K562 (cell line): ENCODE results near the gene MBD3. TPM values are rescaled to one million over a fixed set of nuclear protein-coding genes. Genes with fewer than 3 reads are reported as not detected.

Source experiments
- E2F3 ChIP-seq: fragments of 250-450 bp; sonication (Bioruptor Pico); IDR thresholded peaks from 2 replicates; pipeline ENCODE4 v1.4.0; 2020; ENCODE audit warnings: mild to moderate bottlenecking
- ERF ChIP-seq: fragments of 450-650 bp; formaldehyde crosslinking; IDR thresholded peaks from 2 replicates; pipeline ENCODE4 v1.4.0; 2020; ENCODE audit warnings: mild to moderate bottlenecking, mixed read lengths
- ESRRA ChIP-seq: fragments of 450-650 bp; IDR thresholded peaks from 2 replicates; pipeline ENCODE4 v1.6.1; 2014; ENCODE audit warnings: low read depth, mild to moderate bottlenecking, moderate library complexity, borderline replicate concordance
- FOSL1 ChIP-seq: fragments of 200-800 bp; sonication (Bioruptor generic); conservative IDR thresholded peaks from 2 replicates; pipeline ENCODE4 v1.6.1; 2016; ENCODE audit warnings: missing genetic modification characterization, missing compliant biosample characterization
- HMGN3 ChIP-seq: IDR thresholded peaks from 2 replicates; pipeline ENCODE4 v1.6.1; 2011; ENCODE audit warnings: borderline replicate concordance, low read depth, mild to moderate bottlenecking, mixed read lengths, low read length; ENCODE audit not compliant: insufficient read length; ENCODE audit errors: extremely low read depth
- LARP7 ChIP-seq: fragments of 450-650 bp; IDR thresholded peaks from 2 replicates; pipeline ENCODE4 v1.6.1; 2016
- MLLT1 ChIP-seq, 2 experiments: fragments of 450-650 bp; IDR thresholded peaks; 2 replicates each; pipeline ENCODE4 v1.6.1; 2016
- MTF1 ChIP-seq: fragments of 250-450 bp; sonication (Bioruptor Pico); IDR thresholded peaks from 2 replicates; pipeline ENCODE4 v1.9.0; 2021; ENCODE audit warnings: moderate library complexity, mild to moderate bottlenecking, inconsistent platforms, borderline replicate concordance
- SLC30A9 ChIP-seq: fragments of 250-450 bp; sonication (Bioruptor Pico); IDR thresholded peaks from 2 replicates; pipeline ENCODE4 v1.8.0; 2022; ENCODE audit warnings: mild to moderate bottlenecking, moderate library complexity
- ZNF124 ChIP-seq: sonication (generic); formaldehyde crosslinking; IDR thresholded peaks from 2 replicates; pipeline ENCODE4 v1.8.1; 2022; ENCODE audit warnings: missing genetic modification reagents
- ZNF766 ChIP-seq: fragments of 200-800 bp; sonication (Bioruptor generic); conservative IDR thresholded peaks from 2 replicates; pipeline ENCODE4 v1.6.1; 2016; ENCODE audit warnings: missing genetic modification characterization, missing compliant biosample characterization
- polyA plus RNA-seq, 8 experiments: library from polyadenylated mRNA; depleted of rRNA in 4 of 8; stranded (reverse) in 5 of 8; unstranded in 3 of 8; fragments of >200 nt; fragmentation: Nextera tagmentation in 2 of 8; fragmentation: Illumina TruSeq in 1 of 8; extraction: Ambion mirVana in 2 of 8; extraction: Trizol in 1 of 8; gene quantifications; 2 replicates each; pipeline versions ENCODE4 v1.2.1 to v1.2.3, GENCODE V29; 2011 to 2014; ENCODE audit warnings: inconsistent platforms in 1 of 8, missing spikeins in 1 of 8
- total RNA-seq, 7 experiments: library from RNA; depleted of rRNA in 6 of 7; stranded (reverse); fragments of >200 nt in 6 of 7; fragmentation: Illumina TruSeq in 2 of 7; extraction: Trizol in 2 of 7; gene quantifications; 2 replicates each; pipeline versions ENCODE4 v1.2.1 to v1.2.3, GENCODE V29; 2011 to 2021; ENCODE audit warnings: low replicate concordance in 1 of 7
- TF ChIP-seq, protein P1 (sequence below): sonication (generic); formaldehyde crosslinking; IDR thresholded peaks from 2 replicates; pipeline ENCODE4 v1.9.0; 2022; ENCODE audit warnings: mild to moderate bottlenecking, missing genetic modification reagents
- TF ChIP-seq, protein P2 (sequence below): fragments of 450-650 bp; IDR thresholded peaks from 2 replicates; pipeline ENCODE4 v1.6.1; 2016; ENCODE audit warnings: mild to moderate bottlenecking, moderate library complexity

MBD3 gene
- total and polyA plus RNA-seq, 9 of the 15 experiments (the other 6 are each of a cell fraction or from before 2014, with no cell fraction given): 0.24 to 137 (median 30.9) TPM

GRCh38 chr19:1605236-1606137, 12.8 kb upstream of the MBD3 start, which contains the start of gene UQCR11 (continued):
- peak; percentile 21 for TF ChIP-seq HMGN3
- TF ChIP-seq, protein P1, sequence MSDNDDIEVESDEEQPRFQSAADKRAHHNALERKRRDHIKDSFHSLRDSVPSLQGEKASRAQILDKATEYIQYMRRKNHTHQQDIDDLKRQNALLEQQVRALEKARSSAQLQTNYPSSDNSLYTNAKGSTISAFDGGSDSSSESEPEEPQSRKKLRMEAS: peak; percentile 94
- TF ChIP-seq SLC30A9 (CRISPR knock-in tag): no peak
- TF ChIP-seq, protein P2, sequence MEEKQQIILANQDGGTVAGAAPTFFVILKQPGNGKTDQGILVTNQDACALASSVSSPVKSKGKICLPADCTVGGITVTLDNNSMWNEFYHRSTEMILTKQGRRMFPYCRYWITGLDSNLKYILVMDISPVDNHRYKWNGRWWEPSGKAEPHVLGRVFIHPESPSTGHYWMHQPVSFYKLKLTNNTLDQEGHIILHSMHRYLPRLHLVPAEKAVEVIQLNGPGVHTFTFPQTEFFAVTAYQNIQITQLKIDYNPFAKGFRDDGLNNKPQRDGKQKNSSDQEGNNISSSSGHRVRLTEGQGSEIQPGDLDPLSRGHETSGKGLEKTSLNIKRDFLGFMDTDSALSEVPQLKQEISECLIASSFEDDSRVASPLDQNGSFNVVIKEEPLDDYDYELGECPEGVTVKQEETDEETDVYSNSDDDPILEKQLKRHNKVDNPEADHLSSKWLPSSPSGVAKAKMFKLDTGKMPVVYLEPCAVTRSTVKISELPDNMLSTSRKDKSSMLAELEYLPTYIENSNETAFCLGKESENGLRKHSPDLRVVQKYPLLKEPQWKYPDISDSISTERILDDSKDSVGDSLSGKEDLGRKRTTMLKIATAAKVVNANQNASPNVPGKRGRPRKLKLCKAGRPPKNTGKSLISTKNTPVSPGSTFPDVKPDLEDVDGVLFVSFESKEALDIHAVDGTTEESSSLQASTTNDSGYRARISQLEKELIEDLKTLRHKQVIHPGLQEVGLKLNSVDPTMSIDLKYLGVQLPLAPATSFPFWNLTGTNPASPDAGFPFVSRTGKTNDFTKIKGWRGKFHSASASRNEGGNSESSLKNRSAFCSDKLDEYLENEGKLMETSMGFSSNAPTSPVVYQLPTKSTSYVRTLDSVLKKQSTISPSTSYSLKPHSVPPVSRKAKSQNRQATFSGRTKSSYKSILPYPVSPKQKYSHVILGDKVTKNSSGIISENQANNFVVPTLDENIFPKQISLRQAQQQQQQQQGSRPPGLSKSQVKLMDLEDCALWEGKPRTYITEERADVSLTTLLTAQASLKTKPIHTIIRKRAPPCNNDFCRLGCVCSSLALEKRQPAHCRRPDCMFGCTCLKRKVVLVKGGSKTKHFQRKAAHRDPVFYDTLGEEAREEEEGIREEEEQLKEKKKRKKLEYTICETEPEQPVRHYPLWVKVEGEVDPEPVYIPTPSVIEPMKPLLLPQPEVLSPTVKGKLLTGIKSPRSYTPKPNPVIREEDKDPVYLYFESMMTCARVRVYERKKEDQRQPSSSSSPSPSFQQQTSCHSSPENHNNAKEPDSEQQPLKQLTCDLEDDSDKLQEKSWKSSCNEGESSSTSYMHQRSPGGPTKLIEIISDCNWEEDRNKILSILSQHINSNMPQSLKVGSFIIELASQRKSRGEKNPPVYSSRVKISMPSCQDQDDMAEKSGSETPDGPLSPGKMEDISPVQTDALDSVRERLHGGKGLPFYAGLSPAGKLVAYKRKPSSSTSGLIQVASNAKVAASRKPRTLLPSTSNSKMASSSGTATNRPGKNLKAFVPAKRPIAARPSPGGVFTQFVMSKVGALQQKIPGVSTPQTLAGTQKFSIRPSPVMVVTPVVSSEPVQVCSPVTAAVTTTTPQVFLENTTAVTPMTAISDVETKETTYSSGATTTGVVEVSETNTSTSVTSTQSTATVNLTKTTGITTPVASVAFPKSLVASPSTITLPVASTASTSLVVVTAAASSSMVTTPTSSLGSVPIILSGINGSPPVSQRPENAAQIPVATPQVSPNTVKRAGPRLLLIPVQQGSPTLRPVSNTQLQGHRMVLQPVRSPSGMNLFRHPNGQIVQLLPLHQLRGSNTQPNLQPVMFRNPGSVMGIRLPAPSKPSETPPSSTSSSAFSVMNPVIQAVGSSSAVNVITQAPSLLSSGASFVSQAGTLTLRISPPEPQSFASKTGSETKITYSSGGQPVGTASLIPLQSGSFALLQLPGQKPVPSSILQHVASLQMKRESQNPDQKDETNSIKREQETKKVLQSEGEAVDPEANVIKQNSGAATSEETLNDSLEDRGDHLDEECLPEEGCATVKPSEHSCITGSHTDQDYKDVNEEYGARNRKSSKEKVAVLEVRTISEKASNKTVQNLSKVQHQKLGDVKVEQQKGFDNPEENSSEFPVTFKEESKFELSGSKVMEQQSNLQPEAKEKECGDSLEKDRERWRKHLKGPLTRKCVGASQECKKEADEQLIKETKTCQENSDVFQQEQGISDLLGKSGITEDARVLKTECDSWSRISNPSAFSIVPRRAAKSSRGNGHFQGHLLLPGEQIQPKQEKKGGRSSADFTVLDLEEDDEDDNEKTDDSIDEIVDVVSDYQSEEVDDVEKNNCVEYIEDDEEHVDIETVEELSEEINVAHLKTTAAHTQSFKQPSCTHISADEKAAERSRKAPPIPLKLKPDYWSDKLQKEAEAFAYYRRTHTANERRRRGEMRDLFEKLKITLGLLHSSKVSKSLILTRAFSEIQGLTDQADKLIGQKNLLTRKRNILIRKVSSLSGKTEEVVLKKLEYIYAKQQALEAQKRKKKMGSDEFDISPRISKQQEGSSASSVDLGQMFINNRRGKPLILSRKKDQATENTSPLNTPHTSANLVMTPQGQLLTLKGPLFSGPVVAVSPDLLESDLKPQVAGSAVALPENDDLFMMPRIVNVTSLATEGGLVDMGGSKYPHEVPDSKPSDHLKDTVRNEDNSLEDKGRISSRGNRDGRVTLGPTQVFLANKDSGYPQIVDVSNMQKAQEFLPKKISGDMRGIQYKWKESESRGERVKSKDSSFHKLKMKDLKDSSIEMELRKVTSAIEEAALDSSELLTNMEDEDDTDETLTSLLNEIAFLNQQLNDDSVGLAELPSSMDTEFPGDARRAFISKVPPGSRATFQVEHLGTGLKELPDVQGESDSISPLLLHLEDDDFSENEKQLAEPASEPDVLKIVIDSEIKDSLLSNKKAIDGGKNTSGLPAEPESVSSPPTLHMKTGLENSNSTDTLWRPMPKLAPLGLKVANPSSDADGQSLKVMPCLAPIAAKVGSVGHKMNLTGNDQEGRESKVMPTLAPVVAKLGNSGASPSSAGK: peak; percentile 51; the same call in 1 of the 2 replicates
- TF ChIP-seq FOSL1 (tag): 0 out of 2 replicates have a peak, but pooled peaks have one; percentile 21
- TF ChIP-seq LARP7: peak; percentile 57; the same call in 1 of the 2 replicates
- no peak for TF ChIP-seq ERF (CRISPR knock-in tag)
- TF ChIP-seq MLLT1 (IDR thresholded peaks at IDR 0.05): peak in 1 of 2 experiments; percentile 28; a peak in 2 of 4 replicates
- TF ChIP-seq ZNF766 (CRISPR knock-in tag): 0 out of 2 replicates have a peak, but pooled peaks have one; percentile 12
- TF ChIP-seq MTF1 (CRISPR knock-in tag): no peak
- no peak for TF ChIP-seq ZNF124
- 0 out of 2 replicates have a peak, but pooled peaks have one; percentile 27 for TF ChIP-seq E2F3 (CRISPR knock-in tag)
- peak; percentile 72 for TF ChIP-seq ESRRA
